Liver (tissue), 3 donors: ENCODE measurements around the gene LDB3.

ENCODE experiments used
- EGR1 ChIP-seq, 2 donors: IDR thresholded peaks; 2 replicates each; pipeline ENCODE4 v1.6.1; 2016 to 2018; ENCODE audit warnings: antibody characterized with exemption in 2 of 2, low read depth in 2 of 2
- GABPA ChIP-seq, 2 donors: IDR thresholded peaks in 1 of 2; conservative IDR thresholded peaks in 1 of 2; 2 replicates each; pipeline ENCODE4 v1.6.1; 2016; ENCODE audit warnings: antibody characterized with exemption in 2 of 2, mild to moderate bottlenecking in 1 of 2, moderate library complexity in 1 of 2
- HNF4A ChIP-seq, 2 donors: conservative IDR thresholded peaks; 2 replicates each; pipeline ENCODE4 v1.6.1; 2016; ENCODE audit warnings: antibody characterized with exemption in 2 of 2, mild to moderate bottlenecking in 2 of 2
- RXRA ChIP-seq, 2 donors: IDR thresholded peaks; 2 replicates each; pipeline ENCODE4 v1.6.1; 2017 to 2018; ENCODE audit warnings: antibody characterized with exemption in 2 of 2, mild to moderate bottlenecking in 1 of 2
- TF ChIP-seq, protein P1 (sequence below): fragments of 150-350 bp; IDR thresholded peaks from 2 replicates; pipeline ENCODE4 v1.5.1; 2017; ENCODE audit warnings: improper control_type of control experiment, low read depth, low read length; ENCODE audit not compliant: missing input control
- TF ChIP-seq, protein P2 (sequence below): IDR thresholded peaks from 2 replicates; pipeline ENCODE4 v1.6.1; 2016; ENCODE audit warnings: antibody characterized with exemption
- donor health status: healthy.
- donor health status: healthy.

- TF ChIP-seq GABPA (IDR thresholded peaks at IDR 0.05 in 1 of 2, conservative IDR thresholded peaks at IDR 0.05 in 1 of 2) (no peak), RXRA (IDR thresholded peaks at IDR 0.05) (no peak), EGR1 (IDR thresholded peaks at IDR 0.05; ENCODE audit: low read depth in 2 of 2) (no peak), HNF4A (conservative IDR thresholded peaks at IDR 0.05) (no peak)
- TF ChIP-seq, protein P1, sequence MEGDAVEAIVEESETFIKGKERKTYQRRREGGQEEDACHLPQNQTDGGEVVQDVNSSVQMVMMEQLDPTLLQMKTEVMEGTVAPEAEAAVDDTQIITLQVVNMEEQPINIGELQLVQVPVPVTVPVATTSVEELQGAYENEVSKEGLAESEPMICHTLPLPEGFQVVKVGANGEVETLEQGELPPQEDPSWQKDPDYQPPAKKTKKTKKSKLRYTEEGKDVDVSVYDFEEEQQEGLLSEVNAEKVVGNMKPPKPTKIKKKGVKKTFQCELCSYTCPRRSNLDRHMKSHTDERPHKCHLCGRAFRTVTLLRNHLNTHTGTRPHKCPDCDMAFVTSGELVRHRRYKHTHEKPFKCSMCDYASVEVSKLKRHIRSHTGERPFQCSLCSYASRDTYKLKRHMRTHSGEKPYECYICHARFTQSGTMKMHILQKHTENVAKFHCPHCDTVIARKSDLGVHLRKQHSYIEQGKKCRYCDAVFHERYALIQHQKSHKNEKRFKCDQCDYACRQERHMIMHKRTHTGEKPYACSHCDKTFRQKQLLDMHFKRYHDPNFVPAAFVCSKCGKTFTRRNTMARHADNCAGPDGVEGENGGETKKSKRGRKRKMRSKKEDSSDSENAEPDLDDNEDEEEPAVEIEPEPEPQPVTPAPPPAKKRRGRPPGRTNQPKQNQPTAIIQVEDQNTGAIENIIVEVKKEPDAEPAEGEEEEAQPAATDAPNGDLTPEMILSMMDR = no peak
- TF ChIP-seq, protein P2, sequence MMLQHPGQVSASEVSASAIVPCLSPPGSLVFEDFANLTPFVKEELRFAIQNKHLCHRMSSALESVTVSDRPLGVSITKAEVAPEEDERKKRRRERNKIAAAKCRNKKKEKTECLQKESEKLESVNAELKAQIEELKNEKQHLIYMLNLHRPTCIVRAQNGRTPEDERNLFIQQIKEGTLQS = no peak
These were observed 88.3 kb downstream of the LDB3 start, which contains the start of gene BMPR1A for GRCh38 chr10:86756511-86757112.
